NCI-H2196 treated with DMSO at 0.1 percent for 48 hours (cell line): Measurements from ENCODE around the gene CCDC92B.
"Not testable (repeated sequence)": the region's sequence is repeated elsewhere in the genome, so short reads cannot be mapped to it uniquely, and the experiment has no call there.

Experiments used
- DNase-seq: peaks from one replicate; lab custom pipeline; 2025; ENCODE audit not compliant: unreplicated experiment; lab: John Stamatoyannopoulos, UW

CCDC92B gene

DNA sequence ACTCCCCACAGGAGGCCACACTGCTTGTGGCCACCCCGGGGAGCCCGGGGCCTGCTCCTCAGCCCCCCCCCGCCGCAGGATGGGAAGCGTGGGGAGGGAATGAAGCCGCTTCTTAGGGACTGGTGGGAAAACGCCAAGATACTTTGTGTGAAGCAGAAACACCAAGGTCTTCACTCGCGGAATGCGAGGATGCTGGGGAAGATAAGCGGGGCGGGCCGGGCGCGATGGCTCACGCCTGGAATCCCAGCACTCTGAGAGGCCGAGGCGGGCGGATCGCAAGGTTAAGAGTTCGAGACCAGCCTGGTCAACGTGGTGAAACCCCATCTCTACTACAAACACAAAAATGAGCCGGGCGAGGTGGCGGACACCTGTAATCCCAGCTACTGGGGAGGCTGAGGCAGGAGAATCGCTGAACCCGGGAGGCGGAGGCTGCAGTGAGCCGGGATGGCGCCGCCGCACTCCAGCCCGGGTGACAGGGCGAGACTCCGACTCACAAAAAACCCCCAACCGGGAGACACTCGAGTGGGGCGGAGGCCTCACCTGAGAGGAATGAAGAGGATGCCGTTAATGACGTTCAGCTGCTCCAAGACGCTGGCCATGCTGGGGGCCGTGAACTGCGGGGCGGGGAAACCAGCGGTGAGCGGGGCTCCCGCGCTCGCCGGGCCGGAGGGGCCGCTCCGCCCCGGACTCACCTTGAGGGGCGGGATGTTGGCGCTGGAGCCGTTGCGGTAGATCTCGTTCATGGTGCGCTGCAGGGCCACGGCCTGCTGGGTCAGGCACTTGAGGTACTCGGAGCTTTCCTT, 58.2 kb downstream of the CCDC92B start:
- no peak for DNase-seq

- no peak for DNase-seq
Observed at GRCh38 chr17:2690165-2691068, 59.0 kb downstream of the CCDC92B start.

DNA sequence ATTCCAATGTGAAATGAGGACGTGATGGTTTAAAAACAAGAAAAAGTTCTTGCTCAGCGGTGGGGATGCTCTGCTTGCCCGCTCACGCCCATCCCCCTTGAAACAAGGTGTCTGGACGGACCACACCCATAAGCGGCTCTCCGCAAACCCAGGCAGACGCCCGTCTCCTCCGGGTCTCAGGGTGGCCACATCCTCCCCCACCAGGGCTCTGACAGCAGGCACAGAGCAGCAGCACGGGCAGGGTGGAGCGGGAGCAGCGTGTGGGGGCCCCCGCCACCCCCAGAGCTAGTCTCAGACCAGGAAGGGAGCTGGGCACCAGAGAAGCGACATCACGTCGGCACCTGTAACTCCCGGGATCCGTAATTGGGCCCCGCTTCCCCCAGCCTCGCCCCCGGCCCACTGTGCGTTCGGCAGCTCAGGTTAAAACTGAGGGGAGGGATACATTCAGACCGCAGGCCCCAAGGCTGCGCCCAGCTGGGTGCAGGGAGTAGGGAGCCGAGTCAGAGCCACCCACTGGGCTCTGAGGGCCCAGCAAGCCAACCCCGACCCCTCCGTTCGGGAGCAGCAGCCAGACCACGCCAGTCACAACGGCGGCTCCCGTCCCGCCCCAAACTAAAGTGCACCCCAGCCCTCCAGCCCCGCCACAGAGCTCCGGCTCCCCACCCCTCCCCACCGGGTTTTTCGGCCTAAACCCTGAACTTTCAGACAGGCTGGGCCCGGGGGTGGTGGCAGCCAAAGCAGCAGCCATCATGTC, 59.9 kb downstream of the CCDC92B start:
- DNase-seq, result no peak

DNA sequence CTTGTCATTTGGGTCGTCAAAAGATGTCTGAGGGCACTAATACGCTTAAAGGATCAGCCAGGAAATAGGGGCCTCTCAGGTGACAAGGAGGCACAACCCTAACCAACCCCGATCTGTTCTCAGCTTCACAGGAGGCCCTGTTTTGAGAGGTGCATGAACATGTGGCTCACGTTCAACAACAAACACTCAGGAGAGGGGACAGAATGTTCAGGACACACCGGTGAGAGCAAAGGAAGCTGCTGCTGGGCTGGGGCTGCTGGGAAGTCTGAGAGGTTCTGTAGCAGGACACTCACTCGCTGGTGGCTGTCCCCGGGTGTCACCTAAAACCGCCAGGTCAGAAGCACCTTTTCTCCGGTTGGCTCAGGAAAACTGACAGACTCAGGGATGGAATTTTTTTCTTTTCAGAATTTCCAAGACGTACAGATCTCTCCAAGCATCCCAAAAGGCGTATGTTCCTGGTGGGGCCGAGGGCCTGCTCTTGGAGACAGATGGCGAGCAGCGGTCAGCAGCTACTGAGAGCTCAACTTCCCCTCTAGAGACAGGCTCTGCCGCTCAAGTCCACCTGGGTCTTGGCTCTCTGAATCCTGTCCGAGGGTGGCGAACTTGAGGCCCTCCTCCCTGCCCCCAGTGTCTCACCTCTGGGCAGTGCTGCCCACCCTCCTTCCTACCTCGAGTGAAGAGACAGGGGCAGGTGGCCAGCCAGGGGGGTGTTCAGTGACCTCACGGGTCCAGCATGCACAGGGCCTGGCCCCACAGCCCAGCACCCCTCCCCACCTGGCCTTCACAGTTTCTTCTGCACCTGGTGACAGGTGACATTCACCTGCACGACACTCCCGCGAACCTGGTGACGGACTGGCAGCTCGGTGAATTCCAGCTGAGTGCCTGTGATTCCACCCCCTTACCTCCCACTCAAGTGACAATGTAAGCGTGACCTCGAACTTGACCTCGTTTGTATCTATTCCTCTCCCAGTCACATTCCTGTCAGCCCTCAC, 60.8 kb downstream of the CCDC92B start:
- DNase-seq, result no peak

DNA sequence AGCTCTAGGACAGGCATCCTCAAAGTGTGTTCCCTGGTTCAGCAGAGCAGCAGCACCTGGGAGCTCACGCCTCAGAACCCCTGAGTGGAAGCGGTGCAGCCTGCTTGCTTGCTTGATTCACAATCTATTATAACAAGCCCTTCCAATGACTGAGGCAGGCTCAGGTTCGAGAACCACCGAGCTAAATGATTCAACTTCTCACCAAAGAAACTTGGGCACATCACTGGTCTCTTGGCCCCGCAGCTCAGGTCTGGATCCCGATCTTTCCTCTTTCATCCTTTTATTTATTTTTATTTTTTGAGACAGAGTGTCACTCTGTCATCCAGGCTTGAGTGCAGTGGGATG, 62.4 kb downstream of the CCDC92B start:
- no peak for DNase-seq

GRCh38 chr17:2685696-2686095, 63.8 kb downstream of the CCDC92B start:
- no peak for DNase-seq

DNA sequence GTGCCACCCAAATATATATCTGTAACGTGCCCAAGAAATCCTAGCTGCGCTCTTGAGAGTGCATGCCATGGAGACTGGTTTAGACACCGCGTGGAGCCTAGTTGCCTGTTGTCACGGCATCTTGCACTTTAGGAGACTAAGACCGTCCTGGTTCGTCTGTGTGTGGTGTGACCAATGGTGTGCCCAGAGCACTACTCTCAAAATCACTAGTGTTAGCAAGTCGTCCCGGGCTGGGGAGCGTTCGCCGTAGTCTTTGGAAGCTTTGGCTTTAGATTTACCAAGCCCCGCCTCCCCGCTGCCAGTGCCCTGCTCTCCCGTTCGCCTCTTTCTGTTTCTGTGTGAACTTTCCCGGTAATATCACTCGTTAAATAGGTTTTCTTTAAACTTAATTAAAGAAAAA, 64.9 kb downstream of the CCDC92B start:
- DNase-seq, result no peak

DNA sequence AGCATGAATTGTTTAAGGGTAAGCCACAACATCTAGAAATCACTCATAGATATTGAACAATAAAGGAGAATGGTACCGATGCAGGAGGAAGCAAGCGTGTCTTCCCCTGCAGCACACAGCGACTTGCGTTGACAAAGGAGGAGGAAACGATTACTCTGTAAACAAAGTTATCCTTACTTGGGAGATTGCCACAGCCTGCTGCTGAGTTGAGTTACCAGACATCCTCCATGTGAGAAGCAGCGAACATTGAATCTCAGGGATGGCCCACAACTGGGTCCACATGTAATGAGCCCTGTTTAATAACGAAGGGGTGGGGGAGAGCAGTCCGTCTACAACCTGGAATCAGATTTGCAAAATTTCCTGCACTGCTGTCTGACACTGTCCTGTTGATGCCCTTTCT, 65.5 kb downstream of the CCDC92B start:
- DNase-seq, result no peak

- no peak for DNase-seq
Observed at GRCh38 chr17:2682176-2682938, 67.1 kb downstream of the CCDC92B start.

- no peak for DNase-seq
Observed at GRCh38 chr17:2681650-2682049, 67.8 kb downstream of the CCDC92B start.

GRCh38 chr17:2680961-2681360, 68.5 kb downstream of the CCDC92B start:
- no peak for DNase-seq

GRCh38 chr17:2679247-2679646, 70.2 kb downstream of the CCDC92B start:
- not testable (repeated sequence) for DNase-seq
